HG03135 (cell line): Measurements from ENCODE around the gene XRCC6.
A peak's percentile ranks its signal among the peaks of the same experiment; 100 is the strongest.
"Not testable (repeated sequence)": the region's sequence is repeated elsewhere in the genome, so short reads cannot be mapped to it uniquely, and the experiment has no call there.

Source experiments
- ATAC-seq: cut with Tn5 transposase; IDR thresholded peaks from one replicate; pipeline ENCODE4 v1.9.1; 2021; ENCODE audit warnings: mild to moderate bottlenecking, moderate library complexity; ENCODE audit not compliant: unreplicated experiment

The XRCC6 gene

DNA sequence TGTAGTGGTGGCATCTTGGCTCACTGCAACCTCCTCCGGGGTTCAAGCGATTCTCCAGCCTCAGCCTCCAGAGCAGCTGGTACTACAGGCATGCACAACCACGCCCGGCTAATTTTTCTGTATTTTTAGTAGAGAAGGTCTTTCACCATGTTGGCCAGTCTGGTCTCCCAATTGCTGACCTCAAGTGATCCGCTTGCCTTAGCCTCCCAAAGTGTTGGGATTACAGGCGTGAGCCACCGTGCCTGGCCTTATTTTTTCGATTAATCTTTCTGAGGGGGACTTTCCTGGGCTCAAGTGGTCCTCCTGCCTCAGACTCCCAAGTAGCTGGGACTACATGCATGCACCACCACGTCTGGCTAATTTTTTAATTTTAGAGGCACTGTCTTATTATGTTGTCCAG, 62.0 kb downstream of the XRCC6 start:
- no peak for ATAC-seq

DNA sequence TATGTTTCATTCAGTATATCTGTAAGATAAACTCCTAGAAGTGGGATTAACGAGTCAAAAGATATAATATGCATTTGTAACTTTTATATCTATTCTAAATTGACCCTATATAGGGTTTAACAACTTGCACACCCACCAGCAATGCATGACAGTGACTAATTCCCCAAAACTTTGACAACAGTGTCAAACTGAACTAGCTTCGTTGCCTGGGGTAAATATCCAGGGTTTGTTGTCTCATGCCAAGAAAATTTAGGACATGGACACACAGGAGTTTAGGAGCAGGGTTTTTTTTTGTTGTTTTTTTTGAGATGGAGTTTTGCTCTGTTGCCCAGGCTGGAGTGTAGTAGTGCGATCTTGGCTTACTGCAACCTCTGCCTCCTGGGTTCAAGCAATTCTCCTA, 62.5 kb downstream of the XRCC6 start:
- ATAC-seq: no peak

DNA sequence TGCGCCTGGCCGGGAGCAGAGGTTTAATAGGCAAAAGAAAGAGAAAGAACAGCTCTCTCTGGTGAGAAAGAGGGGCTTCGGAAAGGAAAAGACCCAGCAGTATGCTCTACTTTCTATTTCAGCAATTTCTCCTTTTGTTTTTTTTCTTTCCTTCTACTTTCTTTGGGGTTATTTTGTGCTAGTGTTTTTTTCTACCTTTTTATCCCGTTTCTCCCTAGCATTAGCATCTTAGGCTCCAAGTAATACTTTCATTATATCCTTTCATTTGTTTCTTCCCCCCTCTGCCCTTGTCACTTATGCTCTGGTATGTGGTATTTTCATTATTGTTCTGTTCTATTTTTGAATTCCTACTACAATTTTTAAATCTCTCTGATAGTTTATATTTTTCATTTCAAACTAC, 63.1 kb downstream of the XRCC6 start:
- no peak for ATAC-seq

DNA sequence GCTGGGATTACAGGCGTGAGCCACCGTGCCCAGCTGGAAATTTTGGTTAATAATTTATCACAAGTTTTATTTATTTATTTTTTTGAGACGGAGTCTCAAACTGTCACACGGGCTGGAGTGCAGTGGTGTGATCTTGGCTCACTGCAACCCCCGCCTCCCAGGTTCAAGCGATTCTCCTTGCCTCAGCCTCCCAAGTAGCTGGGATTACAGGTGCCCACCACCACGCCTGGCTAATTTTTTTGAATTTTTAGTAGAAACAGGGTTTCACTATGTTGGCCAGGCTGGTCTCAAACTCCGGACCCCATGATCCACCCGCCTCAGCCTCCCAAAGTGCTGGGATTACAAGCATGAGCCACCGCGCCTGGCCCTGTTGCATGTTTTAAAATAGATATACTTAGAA, 65.8 kb downstream of the XRCC6 start:
- not testable (repeated sequence) for ATAC-seq

DNA sequence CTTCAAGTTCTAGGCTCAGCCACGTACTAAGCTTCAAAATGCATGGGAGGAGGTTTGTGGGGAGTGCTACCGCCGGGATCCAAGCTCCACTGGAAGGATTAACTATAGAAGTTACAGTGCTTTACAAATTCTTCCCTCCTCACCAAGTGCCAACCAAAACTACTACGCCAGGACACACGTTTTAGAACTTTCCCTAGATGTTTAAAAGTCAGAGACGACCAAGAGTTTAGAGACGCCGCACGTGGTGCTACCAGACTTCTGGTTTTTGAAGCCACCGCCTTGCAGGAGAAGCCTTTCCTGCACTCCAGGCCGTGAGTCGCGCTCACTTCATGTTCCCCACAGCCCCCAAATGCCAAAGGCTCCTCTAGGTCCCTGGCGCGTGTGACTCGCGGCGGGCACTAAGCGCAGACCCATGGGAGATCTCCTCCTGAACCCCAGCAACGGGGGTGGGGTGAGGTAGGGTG, 66.8 kb downstream of the XRCC6 start:
- no peak for ATAC-seq

DNA sequence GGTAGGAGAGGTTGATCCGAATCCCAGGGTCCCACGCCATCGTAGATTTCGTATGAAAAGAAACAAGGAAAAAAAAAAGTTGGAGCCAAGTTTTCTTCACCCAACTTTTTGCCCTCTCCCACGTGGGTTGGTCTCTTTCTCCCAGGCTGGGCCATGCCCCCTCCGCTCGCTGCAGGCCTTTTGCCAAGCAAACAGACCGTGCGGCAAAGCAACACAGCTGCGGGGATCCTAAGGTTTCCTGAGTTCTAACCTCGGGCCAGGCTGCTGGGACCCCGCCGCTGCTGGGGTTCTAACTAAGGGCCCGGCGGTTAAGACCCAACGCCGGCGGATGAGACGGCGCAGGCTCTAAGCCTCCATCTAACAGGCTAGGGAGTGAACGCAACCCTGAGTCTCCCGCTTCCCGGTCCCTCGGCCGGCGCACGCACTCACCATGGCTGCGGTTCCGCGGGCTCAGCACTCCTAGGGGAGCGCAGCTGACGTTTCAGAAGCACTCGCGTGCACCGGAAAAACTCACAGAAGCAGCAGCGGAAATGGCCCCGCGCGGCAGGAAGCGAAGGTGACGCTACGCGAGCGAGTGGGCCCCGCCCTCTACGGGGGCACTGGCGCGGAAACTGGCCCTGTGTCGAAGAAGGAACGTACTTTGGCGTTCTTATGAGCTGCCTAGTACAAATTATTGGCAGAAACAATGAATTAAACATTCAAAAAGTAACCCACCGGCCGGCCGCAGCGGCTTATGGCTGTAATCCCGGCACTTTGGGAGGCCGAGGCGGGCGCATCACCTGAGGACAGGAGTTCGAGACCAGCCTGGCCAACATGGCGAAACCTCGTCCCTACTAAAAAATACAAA, 67.5 kb downstream of the XRCC6 start, which contains the start of gene SNU13:
Gene SNU13, minus strand, starts transcription at position 503 of the 847 bp plus-strand sequence. Its CDS starts 71 bp downstream, at position 432.
- ATAC-seq: peak; percentile 85

DNA sequence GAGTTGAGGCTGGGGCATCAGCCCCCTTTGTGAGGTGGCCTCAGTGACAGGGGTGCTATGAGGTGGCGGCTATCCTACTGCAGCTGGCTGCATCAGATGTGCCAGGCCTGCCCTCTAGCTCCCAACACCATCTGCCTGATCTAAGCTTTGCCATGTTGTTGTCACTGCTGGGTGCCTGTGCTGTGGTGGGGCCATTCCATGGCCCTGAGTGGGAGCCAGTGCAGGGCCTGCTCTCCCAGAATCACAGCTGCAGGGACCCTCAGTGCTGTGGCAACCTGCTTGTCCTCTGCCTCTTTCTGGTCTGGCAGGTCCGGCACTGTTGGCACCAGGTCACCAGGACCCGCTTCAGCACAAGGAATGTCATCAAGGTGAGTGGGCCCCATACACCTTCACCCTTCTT, 69.4 kb downstream of the XRCC6 start:
- no peak for ATAC-seq

DNA sequence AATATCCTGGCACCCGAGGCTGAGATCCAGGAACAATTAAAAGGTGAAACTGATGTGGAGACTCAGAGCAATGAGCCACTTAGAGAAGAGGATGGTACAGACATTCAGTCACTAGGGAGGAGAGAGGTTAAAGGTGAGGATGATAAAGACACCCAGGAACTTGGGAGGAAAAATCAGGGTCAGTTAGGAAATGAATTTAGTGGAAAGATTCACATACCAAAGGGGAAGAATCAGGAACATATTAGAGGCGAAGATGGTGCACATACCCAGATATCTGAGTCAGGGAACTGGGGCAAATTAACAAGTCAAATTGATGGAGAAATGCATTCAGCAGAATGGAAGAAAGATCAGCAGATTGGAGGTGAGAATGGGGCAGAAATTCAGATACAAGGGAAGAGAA, 74.1 kb downstream of the XRCC6 start:
- ATAC-seq: no peak

DNA sequence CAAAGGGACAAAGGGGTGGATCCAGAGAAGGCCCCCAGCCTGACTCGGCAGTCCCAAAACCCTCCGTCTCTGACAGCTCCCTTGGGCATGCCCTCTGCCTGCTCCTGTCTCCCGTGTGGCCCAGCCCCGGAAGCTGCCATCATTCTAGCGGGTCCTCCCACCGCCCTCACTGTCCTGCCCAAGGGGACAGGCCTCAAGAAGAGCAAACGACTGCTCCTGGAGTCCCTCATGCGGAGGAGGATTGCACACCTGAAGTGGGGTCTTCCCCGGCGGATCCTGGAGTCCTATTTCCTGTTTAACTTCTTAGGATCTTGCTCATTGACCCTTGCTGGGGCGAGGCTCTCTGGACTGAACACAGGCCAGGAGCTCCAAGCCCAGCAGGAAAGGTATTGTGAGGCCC, 75.6 kb downstream of the XRCC6 start:
- ATAC-seq: no peak

DNA sequence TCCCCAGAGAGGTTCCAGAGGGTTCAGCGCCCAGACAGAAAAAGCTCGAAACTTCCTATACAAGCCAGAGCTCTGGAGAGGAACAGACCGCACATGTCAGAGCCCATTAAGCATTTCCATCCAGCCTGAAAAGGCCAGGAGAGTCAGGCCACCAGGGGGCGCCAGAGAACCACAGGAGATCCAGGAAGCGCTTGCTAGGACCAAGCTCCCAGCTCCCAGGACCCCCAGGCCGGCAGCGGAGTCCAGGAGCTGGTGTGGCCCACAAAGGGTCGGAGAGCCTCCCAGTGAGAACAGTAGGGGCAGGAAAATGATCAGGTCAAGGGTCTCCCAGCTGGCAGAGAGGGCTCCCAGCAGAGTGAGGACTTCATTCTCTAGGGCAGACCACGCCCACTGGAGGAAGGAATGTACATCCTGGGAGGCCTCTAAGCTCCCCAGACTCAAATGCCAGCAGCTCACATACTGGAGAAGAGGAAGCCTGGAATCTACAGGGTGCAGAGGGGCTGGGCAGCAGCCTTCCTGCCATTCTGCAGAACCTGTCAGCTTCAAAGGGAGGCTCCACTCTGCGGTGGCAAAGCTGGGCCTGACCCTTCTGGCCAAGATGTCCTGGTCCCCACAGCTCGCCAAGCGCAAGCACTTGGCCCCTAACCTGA, 76.2 kb downstream of the XRCC6 start:
- no peak for ATAC-seq

DNA sequence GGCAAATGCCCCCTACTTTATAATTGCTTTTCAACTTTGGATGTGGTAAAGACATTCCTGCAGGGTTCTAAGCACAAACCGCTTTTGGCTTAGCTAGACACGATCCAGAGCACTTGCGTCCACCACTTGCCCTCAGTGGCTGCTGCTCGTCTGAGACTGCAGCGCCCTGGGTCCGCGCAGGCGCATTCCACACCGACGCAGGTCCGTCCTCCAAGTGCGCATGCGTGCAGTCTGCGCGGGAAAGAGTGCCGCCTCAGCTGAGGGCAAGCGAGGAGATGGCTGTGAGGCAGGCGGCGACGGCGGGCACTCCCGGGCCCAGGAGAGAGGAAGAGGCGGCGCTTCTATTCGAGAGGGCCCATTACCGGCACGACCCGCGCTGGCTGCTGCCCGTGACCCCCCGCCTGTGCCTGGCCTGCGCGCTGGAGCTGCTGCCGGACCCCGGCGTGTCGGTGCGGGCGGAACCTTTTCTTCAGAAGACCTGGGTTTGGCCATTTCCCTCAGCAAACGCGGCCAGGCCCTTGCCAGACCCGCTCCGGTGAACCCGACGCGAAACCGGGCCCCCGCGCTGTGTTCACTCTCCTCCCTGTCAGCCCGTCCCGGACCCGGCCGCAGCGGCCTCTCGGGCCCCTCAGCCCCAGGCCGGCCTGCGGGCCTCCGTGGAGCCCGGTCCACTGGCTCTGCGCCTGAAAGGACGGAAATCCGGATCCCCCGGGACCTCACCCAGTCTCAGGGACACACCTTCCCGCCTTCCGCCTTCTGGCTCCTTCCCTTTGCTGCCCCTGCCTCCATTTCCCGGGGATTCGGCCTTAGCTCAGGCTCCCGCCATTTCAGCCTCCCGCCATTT, 78.4 kb downstream of the XRCC6 start, which contains the start of gene MEI1:
Gene MEI1, plus strand, starts transcription at position 240 of the 844 bp plus-strand sequence. Its CDS starts 36 bp downstream, at position 276.
- ATAC-seq: no peak

DNA sequence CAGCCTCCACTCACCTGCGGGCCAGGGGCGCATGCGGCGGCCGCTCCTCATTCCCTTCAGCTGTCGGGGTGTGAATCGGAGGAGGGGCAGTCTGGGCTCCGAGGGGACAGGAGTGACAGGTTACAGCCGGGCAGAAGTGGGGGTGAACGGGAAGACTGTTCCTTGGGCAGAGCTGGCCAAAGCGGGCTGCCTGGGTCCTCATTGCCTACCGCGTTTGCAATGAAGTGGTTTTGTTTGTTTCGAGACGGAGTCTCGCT, 78.9 kb downstream of the XRCC6 start:
- ATAC-seq: no peak

DNA sequence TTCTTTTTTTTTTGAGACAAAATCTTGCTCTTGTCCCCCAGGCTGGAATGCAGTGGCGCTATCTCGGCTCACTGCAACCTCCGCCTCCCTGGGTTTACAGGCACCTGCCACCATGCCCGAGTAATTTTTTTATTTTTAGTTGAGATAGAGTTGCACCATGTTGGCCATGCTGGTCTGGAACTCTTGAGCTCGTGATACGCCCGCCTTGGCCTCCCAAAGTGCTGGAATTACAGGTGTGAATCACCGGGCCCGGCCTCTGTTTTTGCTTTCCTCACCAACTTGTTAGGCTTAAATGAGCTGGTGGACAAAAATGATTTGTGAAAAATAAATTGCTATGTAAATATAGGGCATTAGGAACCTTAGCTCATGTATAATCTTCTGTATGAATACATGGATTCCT, 81.7 kb downstream of the XRCC6 start:
- no peak for ATAC-seq

DNA sequence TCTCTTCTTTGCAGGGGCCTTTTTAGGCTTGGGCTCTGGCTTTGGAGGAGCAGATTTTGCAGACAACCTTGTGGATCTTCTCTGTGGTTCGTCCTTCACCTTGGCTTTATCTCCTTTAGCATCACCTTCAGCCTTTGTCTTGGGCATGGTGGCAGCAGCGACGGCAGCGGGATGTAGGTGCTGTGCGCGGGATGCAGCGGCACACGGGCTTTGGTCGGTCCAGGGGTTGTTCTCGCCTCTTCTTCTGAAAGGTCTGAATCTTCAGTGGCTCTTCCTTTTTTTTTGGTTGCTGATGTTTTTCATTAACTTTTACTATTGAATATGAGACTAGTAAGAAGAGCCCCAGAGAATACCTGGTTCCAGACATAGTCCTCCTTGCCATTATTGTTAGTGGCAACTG, 88.2 kb downstream of the XRCC6 start:
- no peak for ATAC-seq

DNA sequence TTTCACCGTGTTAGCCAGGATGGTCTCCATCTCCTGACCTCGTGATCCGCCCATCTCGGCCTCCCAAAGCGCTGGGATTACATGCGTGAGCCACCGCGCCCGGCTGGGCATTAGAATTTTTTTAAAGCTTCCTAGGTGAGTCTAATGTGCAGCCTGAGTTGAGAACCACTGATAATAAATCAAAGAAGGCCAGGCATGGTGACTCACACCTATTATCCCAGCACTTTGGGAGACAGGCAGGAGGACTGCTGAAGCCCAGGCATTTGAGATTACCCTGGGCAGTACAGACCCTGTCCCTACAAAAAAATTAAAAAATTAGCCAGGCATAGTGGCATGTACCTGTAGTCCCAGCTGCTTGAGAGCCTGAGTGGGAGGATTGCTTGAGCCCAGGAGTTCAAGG, 91.9 kb downstream of the XRCC6 start:
- ATAC-seq: no peak
